H54 (cell line): Measurements from ENCODE around the gene KIZ.

ENCODE experiments used
- DNase-seq: peaks from one replicate; pipeline ENCODE4 v3.0.0; 2011; ENCODE audit warnings: low spot score, mixed read lengths; ENCODE audit not compliant: insufficient read length
- FAIRE-seq: peaks from 3 replicates; lab custom pipeline; 2011; peaks lifted over from hg19 to GRCh38; lab: Jason Lieb, UNC
- POLR2A ChIP-seq: IDR thresholded peaks from 2 replicates; pipeline ENCODE4 v1.6.1; 2011; ENCODE audit warnings: low read depth, mild to moderate bottlenecking, low read length

The KIZ gene

GRCh38 chr20:21114584-21114983 lies 11.3 kb upstream of the KIZ start:
- FAIRE-seq, result no peak
- no peak for DNase-seq
- no peak for TF ChIP-seq POLR2A

GRCh38 chr20:21117521-21117920 lies 8.4 kb upstream of the KIZ start:
- no peak for FAIRE-seq
- DNase-seq, result no peak
- no peak for TF ChIP-seq POLR2A

GRCh38 chr20:21118138-21118537 lies 7.7 kb upstream of the KIZ start:
- DNase-seq, result no peak
- no peak for FAIRE-seq
- TF ChIP-seq POLR2A, result no peak

- no peak for TF ChIP-seq POLR2A
- FAIRE-seq (no peak), DNase-seq (no peak)
Observed at GRCh38 chr20:21118782-21119181, 7.1 kb upstream of the KIZ start.

- DNase-seq, result no peak
- TF ChIP-seq POLR2A, result no peak
- FAIRE-seq, result no peak
Observed at GRCh38 chr20:21124190-21124589, 1.7 kb upstream of the KIZ start.

- FAIRE-seq (no peak), DNase-seq (peak; percentile 35)
- TF ChIP-seq POLR2A, result no peak
Observed at GRCh38 chr20:21125072-21125848, 622 bp upstream of the KIZ start.

- no peak for TF ChIP-seq POLR2A
- DNase-seq (no peak), FAIRE-seq (no peak)
Observed at GRCh38 chr20:21126581-21126870, 644 bp downstream of the KIZ start.

- FAIRE-seq (no peak), DNase-seq (no peak)
- no peak for TF ChIP-seq POLR2A
Observed at GRCh38 chr20:21127201-21127981, 1.5 kb downstream of the KIZ start.

- DNase-seq, result no peak
- TF ChIP-seq POLR2A, result no peak
- no peak for FAIRE-seq
Observed at GRCh38 chr20:21129861-21130260, 4.0 kb downstream of the KIZ start.

- FAIRE-seq (no peak), DNase-seq (no peak)
- no peak for TF ChIP-seq POLR2A
Observed at GRCh38 chr20:21133404-21133803, 7.5 kb downstream of the KIZ start.

GRCh38 chr20:21133917-21134622 lies 8.2 kb downstream of the KIZ start:
- FAIRE-seq, result no peak
- no peak for DNase-seq
- no peak for TF ChIP-seq POLR2A

GRCh38 chr20:21134883-21135493 lies 9.1 kb downstream of the KIZ start:
- DNase-seq (no peak), FAIRE-seq (no peak)
- no peak for TF ChIP-seq POLR2A

GRCh38 chr20:21136015-21136732 lies 10.3 kb downstream of the KIZ start:
- DNase-seq (no peak), FAIRE-seq (no peak)
- TF ChIP-seq POLR2A, result no peak
